Measurements from ENCODE around the gene RUBCNL. TPM values are rescaled to one million over a fixed set of nuclear protein-coding genes. Genes with fewer than 3 reads are reported as not detected.

RUBCNL gene
- total and polyA plus RNA-seq, 2 experiments from 2014 or later, result 4.2 to 5.9 TPM

DNA sequence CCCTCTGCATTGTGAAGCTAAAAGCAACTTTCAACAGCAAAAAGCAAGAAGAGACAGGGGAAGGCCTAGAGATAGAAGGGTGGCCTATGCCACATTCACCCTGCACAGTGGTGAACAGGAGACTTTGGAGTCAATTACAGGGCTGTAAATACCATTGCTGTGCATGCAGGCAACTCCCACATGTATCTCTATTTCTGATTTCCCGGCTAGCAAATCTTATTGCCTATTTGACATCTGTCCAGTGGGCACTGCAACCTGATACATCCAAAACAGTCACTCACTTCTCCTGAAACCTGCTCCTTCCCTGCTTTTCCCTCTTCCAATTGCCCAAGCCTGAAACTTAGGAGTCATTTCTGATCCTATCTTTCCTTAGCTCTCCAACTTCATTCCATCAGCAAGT lies 13.4 kb downstream of the RUBCNL start:
- Histone ChIP-seq H3K4me2 (no peak overlapping the region), H3K79me2 (replicated peaks; ENCODE audit: insufficient read depth) (no peaks in the 10 kb centered on the region), H3K9me2 (ENCODE audit: insufficient read depth) (no peaks in the 10 kb centered on the region), H3K27me3 (ENCODE audit: insufficient read depth) (no peaks in the 10 kb centered on the region), H4K20me1 (replicated peaks; ENCODE audit: insufficient read depth) (no peaks in the 10 kb centered on the region), H3K4me1 (ENCODE audit: insufficient read depth) (no peaks in the 10 kb centered on the region), H3K27ac (ENCODE audit: low read depth) (no peak overlapping the region), H3K36me3 (ENCODE audit: insufficient read depth) (no peaks in the 10 kb centered on the region), H3F3A (replicated peaks; ENCODE audit: low read depth) (no peaks in the 10 kb centered on the region), H3K4me3 (no peak overlapping the region), H2AFZ (no peak overlapping the region)
- no peak overlapping the region for H3K4me3 Mint-ChIP-seq
- no peak for DNase-seq (ENCODE audit: low spot score)
- no peaks in the 10 kb centered on the region for H3K9me3 Mint-ChIP-seq
- H3K4me1 Mint-ChIP-seq, result no peaks in the 10 kb centered on the region
- H3K36me3 Mint-ChIP-seq (ENCODE audit: low read depth), result no peaks in the 10 kb centered on the region
- H3K27me3 Mint-ChIP-seq (ENCODE audit: insufficient read depth, low read depth, poor library complexity), result no peaks in the 10 kb centered on the region
- no peak overlapping the region for H3K27ac Mint-ChIP-seq
- no peak for ATAC-seq
- TF ChIP-seq, protein P1, sequence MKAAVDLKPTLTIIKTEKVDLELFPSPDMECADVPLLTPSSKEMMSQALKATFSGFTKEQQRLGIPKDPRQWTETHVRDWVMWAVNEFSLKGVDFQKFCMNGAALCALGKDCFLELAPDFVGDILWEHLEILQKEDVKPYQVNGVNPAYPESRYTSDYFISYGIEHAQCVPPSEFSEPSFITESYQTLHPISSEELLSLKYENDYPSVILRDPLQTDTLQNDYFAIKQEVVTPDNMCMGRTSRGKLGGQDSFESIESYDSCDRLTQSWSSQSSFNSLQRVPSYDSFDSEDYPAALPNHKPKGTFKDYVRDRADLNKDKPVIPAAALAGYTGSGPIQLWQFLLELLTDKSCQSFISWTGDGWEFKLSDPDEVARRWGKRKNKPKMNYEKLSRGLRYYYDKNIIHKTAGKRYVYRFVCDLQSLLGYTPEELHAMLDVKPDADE (IDR thresholded peaks at IDR 0.05), result no peak
- TF ChIP-seq NANOG (IDR thresholded peaks at IDR 0.05; ENCODE audit: borderline replicate concordance) (no peak), EZH2phosphoT487 (IDR thresholded peaks at IDR 0.05; ENCODE audit: unreplicated experiment) (no peak), ZNF114 (CRISPR knock-in tag; IDR thresholded peaks at IDR 0.05) (no peak), STAT1 (IDR thresholded peaks at IDR 0.05; ENCODE audit: unreplicated experiment) (no peak), ZNF331 (CRISPR knock-in tag; IDR thresholded peaks at IDR 0.05; ENCODE audit: low read depth) (no peak), CREB1 (CRISPR knock-in tag; IDR thresholded peaks at IDR 0.05; ENCODE audit: low read depth) (no peak), POLR2AphosphoS5 (IDR thresholded peaks at IDR 0.05; ENCODE audit: low read depth) (no peak), JUNB (IDR thresholded peaks at IDR 0.05; ENCODE audit: unreplicated experiment) (no peak), EZH2 (IDR thresholded peaks at IDR 0.05; ENCODE audit: low read depth, unreplicated experiment) (no peak)
- TF ChIP-seq, protein P2, sequence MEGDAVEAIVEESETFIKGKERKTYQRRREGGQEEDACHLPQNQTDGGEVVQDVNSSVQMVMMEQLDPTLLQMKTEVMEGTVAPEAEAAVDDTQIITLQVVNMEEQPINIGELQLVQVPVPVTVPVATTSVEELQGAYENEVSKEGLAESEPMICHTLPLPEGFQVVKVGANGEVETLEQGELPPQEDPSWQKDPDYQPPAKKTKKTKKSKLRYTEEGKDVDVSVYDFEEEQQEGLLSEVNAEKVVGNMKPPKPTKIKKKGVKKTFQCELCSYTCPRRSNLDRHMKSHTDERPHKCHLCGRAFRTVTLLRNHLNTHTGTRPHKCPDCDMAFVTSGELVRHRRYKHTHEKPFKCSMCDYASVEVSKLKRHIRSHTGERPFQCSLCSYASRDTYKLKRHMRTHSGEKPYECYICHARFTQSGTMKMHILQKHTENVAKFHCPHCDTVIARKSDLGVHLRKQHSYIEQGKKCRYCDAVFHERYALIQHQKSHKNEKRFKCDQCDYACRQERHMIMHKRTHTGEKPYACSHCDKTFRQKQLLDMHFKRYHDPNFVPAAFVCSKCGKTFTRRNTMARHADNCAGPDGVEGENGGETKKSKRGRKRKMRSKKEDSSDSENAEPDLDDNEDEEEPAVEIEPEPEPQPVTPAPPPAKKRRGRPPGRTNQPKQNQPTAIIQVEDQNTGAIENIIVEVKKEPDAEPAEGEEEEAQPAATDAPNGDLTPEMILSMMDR (conservative IDR thresholded peaks at IDR 0.05; ENCODE audit: low read depth in 2 of 2), result no peak
- TF ChIP-seq, protein P3, sequence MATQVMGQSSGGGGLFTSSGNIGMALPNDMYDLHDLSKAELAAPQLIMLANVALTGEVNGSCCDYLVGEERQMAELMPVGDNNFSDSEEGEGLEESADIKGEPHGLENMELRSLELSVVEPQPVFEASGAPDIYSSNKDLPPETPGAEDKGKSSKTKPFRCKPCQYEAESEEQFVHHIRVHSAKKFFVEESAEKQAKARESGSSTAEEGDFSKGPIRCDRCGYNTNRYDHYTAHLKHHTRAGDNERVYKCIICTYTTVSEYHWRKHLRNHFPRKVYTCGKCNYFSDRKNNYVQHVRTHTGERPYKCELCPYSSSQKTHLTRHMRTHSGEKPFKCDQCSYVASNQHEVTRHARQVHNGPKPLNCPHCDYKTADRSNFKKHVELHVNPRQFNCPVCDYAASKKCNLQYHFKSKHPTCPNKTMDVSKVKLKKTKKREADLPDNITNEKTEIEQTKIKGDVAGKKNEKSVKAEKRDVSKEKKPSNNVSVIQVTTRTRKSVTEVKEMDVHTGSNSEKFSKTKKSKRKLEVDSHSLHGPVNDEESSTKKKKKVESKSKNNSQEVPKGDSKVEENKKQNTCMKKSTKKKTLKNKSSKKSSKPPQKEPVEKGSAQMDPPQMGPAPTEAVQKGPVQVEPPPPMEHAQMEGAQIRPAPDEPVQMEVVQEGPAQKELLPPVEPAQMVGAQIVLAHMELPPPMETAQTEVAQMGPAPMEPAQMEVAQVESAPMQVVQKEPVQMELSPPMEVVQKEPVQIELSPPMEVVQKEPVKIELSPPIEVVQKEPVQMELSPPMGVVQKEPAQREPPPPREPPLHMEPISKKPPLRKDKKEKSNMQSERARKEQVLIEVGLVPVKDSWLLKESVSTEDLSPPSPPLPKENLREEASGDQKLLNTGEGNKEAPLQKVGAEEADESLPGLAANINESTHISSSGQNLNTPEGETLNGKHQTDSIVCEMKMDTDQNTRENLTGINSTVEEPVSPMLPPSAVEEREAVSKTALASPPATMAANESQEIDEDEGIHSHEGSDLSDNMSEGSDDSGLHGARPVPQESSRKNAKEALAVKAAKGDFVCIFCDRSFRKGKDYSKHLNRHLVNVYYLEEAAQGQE (IDR thresholded peaks at IDR 0.05; ENCODE audit: unreplicated experiment), result no peak
- TF ChIP-seq, protein P4, sequence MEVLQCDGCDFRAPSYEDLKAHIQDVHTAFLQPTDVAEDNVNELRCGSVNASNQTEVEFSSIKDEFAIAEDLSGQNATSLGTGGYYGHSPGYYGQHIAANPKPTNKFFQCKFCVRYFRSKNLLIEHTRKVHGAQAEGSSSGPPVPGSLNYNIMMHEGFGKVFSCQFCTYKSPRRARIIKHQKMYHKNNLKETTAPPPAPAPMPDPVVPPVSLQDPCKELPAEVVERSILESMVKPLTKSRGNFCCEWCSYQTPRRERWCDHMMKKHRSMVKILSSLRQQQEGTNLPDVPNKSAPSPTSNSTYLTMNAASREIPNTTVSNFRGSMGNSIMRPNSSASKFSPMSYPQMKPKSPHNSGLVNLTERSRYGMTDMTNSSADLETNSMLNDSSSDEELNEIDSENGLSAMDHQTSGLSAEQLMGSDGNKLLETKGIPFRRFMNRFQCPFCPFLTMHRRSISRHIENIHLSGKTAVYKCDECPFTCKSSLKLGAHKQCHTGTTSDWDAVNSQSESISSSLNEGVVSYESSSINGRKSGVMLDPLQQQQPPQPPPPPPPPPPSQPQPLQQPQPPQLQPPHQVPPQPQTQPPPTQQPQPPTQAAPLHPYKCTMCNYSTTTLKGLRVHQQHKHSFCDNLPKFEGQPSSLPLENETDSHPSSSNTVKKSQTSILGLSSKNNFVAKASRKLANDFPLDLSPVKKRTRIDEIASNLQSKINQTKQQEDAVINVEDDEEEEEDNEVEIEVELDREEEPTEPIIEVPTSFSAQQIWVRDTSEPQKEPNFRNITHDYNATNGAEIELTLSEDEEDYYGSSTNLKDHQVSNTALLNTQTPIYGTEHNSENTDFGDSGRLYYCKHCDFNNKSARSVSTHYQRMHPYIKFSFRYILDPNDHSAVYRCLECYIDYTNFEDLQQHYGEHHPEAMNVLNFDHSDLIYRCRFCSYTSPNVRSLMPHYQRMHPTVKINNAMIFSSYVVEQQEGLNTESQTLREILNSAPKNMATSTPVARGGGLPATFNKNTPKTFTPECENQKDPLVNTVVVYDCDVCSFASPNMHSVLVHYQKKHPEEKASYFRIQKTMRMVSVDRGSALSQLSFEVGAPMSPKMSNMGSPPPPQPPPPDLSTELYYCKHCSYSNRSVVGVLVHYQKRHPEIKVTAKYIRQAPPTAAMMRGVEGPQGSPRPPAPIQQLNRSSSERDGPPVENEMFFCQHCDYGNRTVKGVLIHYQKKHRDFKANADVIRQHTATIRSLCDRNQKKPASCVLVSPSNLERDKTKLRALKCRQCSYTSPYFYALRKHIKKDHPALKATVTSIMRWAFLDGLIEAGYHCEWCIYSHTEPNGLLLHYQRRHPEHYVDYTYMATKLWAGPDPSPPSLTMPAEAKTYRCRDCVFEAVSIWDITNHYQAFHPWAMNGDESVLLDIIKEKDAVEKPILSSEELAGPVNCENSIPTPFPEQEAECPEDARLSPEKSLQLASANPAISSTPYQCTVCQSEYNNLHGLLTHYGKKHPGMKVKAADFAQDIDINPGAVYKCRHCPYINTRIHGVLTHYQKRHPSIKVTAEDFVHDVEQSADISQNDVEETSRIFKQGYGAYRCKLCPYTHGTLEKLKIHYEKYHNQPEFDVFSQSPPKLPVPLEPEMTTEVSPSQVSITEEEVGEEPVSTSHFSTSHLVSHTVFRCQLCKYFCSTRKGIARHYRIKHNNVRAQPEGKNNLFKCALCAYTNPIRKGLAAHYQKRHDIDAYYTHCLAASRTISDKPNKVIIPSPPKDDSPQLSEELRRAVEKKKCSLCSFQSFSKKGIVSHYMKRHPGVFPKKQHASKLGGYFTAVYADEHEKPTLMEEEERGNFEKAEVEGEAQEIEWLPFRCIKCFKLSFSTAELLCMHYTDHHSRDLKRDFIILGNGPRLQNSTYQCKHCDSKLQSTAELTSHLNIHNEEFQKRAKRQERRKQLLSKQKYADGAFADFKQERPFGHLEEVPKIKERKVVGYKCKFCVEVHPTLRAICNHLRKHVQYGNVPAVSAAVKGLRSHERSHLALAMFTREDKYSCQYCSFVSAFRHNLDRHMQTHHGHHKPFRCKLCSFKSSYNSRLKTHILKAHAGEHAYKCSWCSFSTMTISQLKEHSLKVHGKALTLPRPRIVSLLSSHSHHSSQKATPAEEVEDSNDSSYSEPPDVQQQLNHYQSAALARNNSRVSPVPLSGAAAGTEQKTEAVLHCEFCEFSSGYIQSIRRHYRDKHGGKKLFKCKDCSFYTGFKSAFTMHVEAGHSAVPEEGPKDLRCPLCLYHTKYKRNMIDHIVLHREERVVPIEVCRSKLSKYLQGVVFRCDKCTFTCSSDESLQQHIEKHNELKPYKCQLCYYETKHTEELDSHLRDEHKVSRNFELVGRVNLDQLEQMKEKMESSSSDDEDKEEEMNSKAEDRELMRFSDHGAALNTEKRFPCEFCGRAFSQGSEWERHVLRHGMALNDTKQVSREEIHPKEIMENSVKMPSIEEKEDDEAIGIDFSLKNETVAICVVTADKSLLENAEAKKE (CRISPR knock-in tag; IDR thresholded peaks at IDR 0.05), result no peak
